Right lobe of liver (tissue), 4 donors: Measurements from ENCODE around the gene TIMM10B.

ENCODE experiments used
- CTCF ChIP-seq, 4 donors: fragments of 200-600 bp in 3 of 4; fragments of 450-650 bp in 1 of 4; IDR thresholded peaks; one replicate each; pipeline versions ENCODE4 v1.5.1 to v1.8.0; 2016 to 2022; ENCODE audit warnings: antibody characterized with exemption in 4 of 4, mild to moderate bottlenecking in 2 of 4
- POLR2A ChIP-seq: fragments of 450-650 bp; IDR thresholded peaks from one replicate; pipeline ENCODE4 v1.6.1; 2017; ENCODE audit warnings: antibody characterized with exemption, mild to moderate bottlenecking
- donor health status: DM: no; HTN: no; CAD: no.
- donor health status: DM: no; HTN: no; CAD: no.
- donor health status: DM: no; HTN: yes; CAD: no.

- no peak for TF ChIP-seq CTCF (IDR thresholded peaks at IDR 0.05)
- no peak for TF ChIP-seq POLR2A
These were observed 22.9 kb downstream of the TIMM10B start for GRCh38 chr11:6504166-6504565.
